NCI-H2107 (cell line): Measurements from ENCODE around the gene KLF7.

Experiments used
- DNase-seq: peaks from one replicate; lab custom pipeline; 2025; lab: John Stamatoyannopoulos, UW

The KLF7 gene

DNA sequence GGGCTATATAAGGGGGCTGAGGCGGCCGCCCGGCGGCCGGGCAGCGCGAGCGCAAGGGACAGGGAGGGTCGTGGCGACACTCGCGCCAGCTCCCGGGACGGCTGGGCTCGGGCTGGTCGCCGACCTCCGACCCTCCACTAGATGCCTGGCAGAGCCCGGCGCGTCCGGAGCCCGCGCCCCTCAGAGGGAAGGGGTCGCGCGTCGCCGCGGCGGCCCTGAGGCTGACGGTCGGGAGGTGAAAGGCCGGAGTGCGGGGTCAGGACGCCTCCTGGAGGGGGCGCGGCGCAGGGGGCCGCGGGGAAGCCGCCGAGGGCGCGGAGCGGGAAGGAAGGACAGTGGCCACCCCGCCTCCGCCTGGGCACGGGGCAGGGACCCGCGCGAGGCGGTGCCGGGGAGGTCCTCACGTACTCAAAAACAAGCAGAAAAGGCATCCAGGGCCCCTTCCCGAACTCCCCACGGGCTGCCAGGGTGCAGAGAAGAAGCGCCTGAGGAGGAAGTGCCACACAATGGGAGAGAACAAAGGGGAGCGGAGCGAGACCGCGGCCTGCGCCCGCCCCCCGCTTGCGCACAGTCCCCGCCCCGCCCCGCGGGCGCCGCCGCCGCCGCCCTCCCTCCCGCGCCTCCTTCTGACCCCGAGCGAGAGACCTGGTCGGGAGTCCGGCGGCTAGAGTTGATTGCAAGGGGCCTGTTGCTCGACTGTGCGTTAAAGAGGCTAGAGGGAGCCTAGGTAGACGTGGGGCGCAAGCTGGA, 776 bp upstream of the KLF7 start:
- DNase-seq: no peak

DNA sequence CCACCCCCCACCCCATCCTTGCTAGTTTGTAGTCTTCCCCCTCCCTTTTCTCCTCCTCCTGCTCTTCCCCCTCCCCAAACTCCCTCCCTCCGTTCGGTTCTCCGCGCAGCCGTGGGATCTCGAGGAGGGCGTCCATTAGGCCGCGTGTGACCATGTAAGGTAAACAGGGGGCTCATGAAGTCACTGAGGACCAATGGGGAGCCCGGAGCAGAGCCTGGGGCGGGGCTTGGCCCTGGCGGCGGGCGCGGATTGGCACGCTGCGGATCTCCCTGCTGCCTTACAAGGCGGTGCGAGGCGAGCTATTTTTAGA, 246 bp upstream of the KLF7 start:
- DNase-seq: peak; percentile 96

DNA sequence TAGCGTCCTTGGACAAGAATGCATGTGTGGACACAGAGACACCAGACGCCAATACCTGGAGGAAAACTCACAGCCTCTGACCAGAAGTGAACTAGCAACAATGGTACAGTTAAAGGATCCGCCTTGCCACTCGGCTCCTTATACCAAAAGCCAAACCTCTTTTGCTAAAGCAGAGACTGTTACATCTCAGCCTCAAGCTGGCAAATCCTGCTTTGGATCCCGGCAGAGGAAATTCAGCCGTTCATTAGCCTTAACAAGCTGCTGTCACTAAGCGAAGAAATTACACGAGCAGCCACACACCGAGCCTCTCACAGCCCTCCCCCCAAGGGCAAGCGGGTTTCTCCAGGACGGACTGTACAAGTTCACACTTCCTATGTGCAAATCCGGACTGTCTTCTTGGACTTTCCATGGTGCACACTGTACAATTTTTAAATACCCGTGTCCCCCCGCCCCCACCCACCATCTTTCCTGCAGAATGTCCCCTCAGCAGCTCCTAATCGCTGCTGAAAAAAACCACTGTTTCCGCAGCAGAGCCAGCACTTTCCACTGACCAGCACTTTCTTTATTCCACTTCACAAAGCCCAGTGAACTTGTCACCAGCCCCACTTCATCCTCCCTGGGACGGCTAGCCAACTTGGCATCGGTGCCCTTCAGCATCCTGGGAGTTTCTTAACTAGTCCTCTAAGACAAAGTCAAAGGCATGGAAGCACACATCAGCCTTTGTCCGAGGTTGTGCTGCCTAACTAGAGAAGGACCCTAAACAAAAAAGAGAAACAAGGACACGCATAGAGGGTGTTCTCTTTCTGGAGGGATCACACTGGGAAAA, 1.5 kb downstream of the KLF7 start:
- no peak for DNase-seq

DNA sequence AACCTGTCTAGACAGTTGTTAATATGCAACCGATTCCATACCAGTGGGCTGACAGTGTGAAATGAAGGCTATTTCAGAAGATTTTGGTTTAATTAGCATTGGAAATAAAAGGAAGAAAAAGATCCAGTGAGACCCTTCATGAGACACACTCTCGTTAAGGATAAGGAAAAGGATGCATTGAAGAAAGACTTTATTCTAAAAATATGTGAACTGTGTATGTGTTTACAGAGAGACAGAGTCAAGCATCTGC, 2.1 kb downstream of the KLF7 start:
- no peak for DNase-seq

DNA sequence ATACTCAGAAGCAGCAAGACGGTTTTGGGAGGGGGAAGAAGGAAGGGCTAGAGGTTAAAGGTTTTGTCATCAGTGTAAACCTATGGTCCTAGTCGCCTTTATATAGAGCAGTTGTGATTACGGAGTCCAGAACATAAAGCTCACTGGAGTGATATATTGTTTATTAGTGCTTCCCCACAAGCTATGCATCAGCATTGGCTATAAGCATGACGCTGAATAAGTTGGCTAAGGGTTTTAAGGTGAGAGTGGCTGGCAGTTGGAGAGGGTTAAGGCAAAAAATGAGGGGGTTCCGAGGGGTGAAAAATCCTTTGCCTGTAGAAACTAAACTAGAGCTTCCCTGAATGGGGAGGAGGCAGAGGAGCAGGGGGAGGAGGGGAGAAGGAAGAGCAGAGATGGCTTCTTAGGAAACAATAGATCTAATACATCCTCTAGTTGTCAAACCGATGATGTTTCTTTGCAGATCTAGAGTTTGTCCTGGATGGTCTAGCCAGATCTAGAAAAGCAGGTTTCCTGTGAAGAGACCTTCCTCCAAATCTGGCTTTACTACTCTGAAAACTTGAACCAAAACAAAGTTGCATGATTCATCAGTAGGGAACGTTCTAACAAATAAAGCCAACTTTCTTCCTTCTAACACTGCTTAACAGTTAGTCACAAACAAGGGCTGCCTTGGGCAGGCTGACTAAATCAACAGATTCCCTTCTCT, 2.5 kb downstream of the KLF7 start:
- no peak for DNase-seq

DNA sequence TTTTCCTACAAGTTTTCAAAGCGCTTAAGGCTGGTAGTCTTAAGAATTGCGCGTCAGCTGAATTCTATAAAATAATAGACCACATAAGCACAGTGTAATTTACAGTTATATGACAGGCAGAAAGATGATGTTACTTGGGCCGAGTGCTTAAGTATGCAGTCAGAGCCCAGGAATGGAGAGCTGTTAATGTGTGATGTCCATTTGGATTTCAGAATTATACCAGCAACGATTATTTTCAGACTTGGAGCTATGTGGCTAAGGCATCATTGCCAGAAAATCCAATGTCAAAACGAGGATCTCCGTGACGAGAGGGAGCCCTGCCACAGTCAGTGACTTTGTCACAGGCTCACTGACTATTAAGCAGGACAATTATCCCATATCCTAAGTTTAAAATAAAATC, 3.4 kb downstream of the KLF7 start:
- no peak for DNase-seq

DNA sequence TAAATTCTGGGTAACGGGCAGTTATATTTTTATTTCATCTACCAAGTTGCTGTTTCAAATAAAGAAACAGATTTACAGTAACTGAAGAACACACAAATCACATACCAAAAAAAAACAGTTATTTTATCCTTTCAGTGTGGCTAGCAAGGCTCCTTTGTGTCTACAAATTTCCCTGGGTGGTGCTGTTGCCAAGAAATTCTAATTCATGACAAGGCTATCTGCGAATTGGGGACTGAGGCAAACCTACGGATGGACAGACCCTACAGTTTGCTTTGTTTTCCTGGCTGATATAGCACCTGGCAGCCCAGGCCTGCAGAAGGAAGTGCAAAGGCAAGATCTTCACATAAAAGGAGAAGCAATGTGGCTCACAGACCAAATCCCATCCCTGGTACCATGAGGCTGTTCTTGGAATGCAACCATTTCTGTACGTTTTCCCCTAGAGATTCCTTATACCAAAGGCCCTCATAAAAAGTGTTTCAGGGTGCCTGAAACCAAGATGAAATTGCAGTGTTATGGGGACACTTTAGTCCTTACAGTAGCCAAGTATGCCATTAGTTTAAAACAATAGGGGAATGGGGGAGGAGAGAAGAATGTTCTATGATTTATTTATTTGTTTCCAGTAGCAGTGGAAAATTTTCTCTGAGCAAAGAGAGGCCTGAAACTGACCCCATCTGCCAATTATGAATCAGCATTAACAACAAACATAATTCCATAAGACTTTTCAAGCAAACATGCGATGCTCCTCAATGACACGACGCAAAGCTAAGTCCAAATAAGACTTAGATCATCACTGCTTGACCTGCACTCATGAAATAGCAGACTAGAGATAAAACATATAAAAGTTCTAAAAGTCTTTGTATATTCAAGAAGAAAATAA, 4.3 kb downstream of the KLF7 start:
- DNase-seq: no peak

DNA sequence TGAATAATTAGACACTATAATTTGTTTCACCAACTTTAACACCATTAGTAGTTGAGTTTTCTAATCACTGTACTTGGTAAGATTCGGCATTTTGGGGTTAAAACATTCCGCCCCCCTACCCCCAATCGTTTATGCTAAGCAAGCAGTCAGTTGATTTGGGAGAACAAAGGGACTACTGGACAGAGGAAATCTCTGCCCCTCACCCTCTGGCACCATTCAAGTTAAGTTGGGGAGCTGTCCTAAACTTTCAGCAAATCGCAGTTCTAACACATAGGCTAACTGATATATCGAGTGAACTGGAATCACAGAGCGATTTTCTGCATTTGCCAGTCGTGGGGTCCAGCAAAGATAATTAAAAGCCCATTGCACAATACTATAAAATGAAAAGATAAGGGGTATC, 5.6 kb downstream of the KLF7 start:
- DNase-seq: no peak

DNA sequence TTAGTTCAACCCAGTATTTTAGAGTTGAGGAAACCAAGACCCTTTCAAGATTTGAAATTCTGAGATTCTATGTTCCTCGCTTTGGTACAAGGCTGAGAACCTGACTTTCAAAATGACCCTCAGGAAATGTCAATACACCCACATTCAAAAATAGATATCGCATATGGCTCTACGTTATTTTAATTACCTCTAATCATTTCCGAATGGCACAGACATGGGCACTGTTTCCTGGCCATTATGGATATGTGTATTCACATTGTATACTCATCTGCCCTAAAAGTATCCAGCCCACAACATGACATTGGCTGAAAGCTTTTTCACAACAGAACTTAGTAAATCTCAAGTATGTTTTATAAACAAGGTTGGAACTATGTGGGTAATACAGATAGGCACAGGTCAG, 6.7 kb downstream of the KLF7 start:
- DNase-seq: no peak

DNA sequence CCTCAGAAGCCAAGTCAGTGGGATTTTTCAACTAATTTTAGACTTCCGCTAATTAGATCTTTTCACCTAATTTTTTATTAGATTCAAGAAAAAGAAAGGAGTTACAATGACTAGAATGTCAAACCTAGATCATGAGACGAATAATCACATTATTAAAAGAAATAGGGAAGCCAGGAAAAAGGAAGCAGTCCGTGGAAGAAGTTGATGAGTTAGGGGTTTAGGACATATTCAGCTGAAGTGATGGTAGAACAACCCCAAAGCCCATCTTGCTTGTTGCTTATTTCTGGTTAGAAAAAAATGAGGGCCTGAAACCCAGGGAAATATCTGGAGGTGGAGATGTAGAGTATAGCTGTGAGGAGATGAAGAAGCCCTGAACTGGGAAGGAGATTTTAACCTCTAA, 8.0 kb downstream of the KLF7 start:
- DNase-seq: no peak

DNA sequence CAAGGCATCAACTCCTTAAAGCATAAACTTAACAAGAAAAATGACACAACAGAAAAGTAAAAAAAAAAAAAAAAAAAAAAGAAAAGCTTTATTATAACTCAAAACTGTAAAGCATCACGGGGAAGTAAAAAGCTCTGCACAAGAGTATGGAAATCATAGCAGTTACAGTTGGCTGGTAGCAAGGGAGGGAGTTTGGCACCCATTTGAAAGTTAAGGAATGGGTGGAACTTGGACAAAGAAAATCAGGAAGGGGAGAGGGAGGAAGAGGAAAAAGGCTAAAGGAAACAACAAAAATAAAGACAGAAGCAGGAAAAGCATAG, 8.6 kb downstream of the KLF7 start:
- DNase-seq: no peak

DNA sequence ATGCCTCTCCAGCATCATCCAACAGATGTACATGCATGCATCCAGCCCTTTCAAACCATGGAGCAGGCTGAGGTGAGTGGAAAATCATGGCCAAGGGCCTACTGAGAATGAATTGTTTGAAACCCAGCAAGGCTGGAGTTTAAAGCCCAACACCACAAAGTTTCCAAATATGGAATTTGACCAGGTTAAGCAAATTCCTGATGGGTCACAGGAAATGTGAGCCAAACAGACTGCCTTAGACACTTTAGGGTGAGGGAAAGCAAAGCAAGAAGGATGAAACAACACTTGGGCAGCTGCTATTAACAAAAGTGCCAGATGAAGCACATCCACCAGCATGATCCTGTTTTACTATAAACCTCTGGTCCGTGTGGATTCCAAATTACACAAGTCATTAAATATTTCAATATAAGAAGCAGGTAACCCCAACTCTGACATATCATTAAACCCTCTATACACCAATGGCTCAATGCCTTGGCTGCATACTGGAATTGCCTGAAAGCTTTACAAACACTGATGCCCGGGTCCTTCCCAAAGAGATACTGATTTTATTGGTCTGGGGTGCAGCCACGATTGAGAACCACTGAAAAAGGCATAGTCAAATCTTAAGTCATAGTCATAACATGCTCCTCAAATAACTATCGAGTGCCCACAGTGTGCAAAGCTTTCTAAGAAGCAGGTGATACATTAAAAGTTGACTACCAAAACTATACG, 9.1 kb downstream of the KLF7 start:
- no peak for DNase-seq

DNA sequence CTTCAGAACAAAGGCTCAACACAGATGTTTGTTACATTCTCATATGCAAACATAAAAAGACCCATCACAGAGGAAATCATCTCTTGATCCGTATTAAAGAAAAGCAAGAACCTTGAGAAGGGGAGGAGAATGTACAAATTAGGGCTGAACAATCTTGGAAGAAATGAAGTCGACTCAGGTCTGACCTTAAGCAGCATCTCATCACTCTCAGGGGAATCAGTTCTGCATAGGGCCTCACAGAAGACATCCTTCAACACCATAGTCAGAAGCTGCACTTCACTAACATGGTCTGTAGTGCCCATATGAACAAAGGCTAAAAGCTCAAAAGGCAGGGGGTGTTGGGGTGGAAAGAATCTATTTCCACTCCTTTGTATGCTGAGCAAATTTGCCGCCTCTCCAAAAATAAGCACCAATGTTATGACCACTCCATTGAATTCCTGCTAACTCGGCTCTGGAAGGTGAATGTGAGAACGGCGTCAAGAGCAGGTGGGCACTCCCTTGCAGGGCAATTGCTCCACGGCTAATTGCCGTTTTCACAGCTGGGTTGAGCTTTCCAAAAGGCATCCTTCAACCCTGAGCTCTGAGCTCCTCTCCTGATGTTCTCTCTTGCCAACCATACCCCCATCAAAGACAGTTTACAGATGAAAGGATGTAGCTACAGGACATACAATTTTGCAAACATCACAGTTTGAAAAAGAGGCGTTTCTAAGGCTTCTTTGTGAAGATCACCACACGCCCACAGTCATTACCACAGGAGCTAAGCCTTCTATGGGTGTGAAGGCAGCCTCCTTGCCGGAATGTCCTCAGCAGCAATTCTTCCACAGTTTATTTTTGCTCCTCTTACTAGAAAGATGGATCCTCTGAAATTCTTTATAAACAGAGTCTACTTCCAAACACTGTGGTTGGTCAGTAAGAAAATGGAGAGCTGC, 10.0 kb downstream of the KLF7 start:
- no peak for DNase-seq

DNA sequence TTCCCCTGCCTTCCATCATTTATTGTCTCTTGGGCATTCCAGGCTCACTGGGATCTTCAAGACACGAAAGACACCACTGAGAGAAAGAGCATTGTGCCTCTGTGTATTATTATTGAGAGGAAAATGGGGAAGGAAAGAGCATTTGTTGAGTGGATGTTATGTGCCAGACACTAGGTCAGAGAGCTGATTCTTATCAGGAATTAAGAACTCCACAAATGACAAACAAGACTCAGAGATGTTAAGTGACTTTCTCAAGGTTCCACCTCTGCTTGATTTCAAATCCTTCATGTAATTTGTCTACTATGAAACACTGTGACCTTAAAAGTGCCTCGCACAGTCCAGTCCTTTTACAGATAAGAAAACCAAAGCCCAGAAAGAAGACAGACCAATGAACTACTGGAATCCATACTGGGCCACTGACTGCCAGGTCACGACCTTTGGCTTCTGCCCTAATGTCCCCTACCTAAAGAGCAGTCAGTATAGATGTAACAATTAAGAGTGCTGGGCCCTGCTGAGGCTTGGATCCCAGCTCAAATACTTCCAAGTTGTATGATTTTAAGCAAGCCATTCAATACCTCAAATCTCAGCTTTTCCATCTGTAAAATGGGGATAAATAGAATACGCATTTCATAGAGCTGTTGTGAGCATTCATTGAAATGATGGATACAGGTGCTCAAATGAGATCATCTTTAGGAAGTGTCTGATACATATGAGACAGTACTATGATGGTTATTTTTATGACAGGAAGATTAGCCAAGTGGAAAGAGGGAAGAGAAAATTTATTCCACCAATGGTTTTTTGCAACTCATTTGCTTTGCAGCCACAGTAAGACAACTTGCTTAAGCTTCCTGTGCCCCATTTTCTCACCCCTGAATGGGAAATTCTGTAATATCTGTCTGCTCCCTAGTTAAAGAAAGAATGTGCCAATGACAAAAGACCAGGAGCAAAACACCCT, 10.9 kb downstream of the KLF7 start:
- no peak for DNase-seq

DNA sequence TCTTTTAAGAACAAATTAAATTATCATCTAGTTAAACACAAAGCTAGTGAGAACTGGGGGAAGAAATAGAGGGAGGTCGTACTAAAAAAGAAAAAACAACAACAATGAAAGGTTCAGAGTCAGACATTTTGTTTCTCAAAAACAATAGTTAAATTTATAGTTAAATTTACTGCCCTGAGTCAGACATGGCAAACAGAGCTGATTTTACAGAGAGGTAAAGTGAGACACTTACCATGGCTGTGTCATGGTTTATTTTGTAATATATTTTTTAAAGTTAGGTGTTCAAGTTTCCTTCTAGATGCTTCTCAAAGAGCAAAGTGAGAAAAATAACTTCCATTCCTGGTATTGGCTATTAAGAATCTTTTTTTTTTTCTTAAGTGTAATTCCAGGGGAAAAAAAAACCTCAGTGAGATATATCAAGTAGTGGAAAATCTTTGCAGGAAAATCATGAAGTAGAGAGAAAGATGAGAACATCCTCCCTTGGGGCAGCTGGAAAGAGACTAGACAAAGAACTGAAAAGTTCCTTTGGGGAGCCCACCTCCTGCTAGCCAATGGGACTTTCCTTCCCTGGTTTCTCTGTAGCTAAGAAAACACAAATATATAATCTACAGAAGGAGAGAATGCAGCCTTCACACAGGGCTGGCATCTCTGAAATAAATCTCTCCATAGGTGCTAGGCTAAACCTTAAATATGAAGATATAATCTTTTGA, 12.3 kb downstream of the KLF7 start:
- DNase-seq: no peak

DNA sequence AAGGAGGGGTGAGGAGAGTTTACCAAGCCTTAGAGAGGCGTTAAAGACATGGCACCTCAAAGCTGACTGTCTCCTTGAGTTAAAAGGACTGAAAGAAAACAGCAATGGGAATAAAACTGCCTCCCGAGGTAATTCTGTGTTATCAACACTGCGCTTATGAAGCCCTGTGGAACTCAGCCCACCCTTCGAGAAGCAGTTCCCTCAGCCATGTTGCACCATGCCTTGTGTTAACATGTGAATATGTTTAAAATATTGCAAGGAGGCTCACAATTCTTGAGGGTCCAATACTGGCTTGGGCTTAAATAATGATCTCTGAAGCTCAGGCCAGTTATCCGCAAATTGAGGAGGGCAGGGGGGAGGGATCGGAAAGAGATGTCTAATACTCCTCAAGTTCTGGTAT, 14.7 kb downstream of the KLF7 start:
- DNase-seq: no peak

DNA sequence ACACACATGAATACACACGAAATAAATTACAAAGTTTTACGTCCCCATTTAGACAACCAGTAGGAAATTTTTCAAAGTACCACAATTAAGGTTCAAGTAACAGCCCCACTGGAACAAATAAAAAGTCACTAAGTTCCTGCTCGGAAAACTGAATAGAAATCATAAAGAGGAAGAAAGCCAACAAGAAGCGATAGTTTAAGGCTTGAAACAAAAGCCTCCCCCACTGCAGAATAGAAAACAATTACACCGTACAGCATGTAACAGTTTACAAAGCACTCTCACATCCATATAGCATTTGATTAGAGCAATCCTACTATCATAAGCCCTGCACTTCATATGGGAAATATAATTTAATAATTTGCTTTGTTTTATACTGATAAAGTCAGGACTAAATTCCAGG, 15.5 kb downstream of the KLF7 start:
- DNase-seq: no peak

DNA sequence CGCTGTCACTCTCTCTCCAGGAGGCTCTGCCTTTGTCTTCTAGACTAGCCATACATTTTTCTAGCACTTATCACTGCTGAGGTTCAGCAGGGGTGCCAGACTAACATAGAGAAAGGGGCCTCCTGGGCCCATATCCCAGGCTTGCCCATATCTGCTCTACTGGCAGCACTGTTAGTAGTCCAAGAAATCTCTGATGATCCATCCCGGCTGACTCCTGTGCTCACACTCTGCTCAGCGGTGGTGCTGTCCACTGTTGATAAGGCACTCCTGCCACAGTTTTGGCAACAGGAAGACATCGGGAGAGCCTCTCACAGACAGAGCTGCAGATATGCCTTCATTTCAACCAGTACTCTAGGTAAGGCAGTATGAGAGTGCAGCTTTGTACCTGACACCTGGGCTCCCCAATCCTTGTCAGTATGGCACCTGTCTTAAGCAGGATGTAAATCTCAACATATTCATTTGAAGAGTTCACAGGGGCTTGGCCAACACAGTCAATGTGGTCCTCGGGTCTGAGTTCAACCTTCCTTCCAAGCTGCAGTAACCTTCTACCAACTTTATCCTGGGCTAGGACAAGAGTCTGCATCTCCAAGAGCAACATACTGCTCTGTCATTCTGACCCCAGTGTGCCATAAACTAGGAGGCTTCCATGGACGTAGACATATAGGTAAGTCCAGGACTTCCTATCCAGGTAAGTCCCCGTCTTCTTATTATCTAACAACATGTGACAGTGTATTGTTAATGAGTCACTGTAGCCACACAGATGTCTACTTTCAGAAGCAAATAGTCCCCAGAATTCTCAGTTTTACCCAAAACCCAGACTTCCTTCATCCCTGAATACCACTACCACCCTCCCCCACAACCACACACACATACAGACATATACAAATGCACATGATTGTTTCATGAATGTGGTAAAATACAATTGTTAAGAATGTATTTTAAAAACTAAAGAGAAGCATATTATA, 16.2 kb downstream of the KLF7 start:
- no peak for DNase-seq
